ENCODE measurements around the gene BFSP1. TPM values are rescaled to one million over a fixed set of nuclear protein-coding genes. Genes with fewer than 3 reads are reported as not detected.

Gene BFSP1
- total RNA-seq, 2 donors from 2014 or later = 0.52 to 0.99 TPM

- Histone ChIP-seq H3K4me1 (no peaks in the 10 kb centered on the region), H3K27ac (no peak overlapping the region), H3K9me3 (no peaks in the 10 kb centered on the region), H3K27me3 (no peaks in the 10 kb centered on the region), H3K4me3 (no peak overlapping the region), H3K36me3 (replicated peaks in 1 of 2; ENCODE audit: insufficient read depth in 1 of 2, low read depth in 2 of 2) (no peaks in the 10 kb centered on the region)
- TF ChIP-seq CTCF (IDR thresholded peaks at IDR 0.05) (no peak), POLR2A (IDR thresholded peaks at IDR 0.05) (no peak)
- WGBS, 2 donors = 84 to 88% methylated on average over 6 of the region's 6 CpGs
- intact Hi-C loops (cut with DNase I) = no loop called here
- DNase-seq (no peak), ATAC-seq (no peak)
These were observed 73.5 kb downstream of the BFSP1 start for GRCh38 chr20:17457588-17458190.

GRCh38 chr20:17457079-17457478 lies 74.1 kb downstream of the BFSP1 start:
- no peak overlapping the region for H3K27ac ChIP-seq
- H3K9me3 ChIP-seq = no peaks in the 10 kb centered on the region
- intact Hi-C loops (cut with DNase I) = no loop called here
- H3K4me1 ChIP-seq = no peaks in the 10 kb centered on the region
- WGBS, 2 donors = 67 to 71% methylated on average over 1 of the region's 1 CpG
- no peaks in the 10 kb centered on the region for H3K27me3 ChIP-seq
- H3K36me3 ChIP-seq (replicated peaks in 1 of 2; ENCODE audit: insufficient read depth in 1 of 2, low read depth in 2 of 2) = no peaks in the 10 kb centered on the region
- no peak overlapping the region for H3K4me3 ChIP-seq
- no peak for DNase-seq
- ATAC-seq = no peak
- TF ChIP-seq POLR2A (IDR thresholded peaks at IDR 0.05) (no peak), CTCF (IDR thresholded peaks at IDR 0.05) (no peak)

GRCh38 chr20:17456279-17456678 lies 74.9 kb downstream of the BFSP1 start:
- Histone ChIP-seq H3K27ac (no peak overlapping the region), H3K27me3 (no peaks in the 10 kb centered on the region), H3K9me3 (no peaks in the 10 kb centered on the region), H3K4me3 (no peak overlapping the region), H3K4me1 (no peaks in the 10 kb centered on the region), H3K36me3 (replicated peaks in 1 of 2; ENCODE audit: insufficient read depth in 1 of 2, low read depth in 2 of 2) (no peaks in the 10 kb centered on the region)
- DNase-seq = no peak
- no peak for ATAC-seq
- intact Hi-C loops (cut with DNase I) = no loop called here
- 58 to 62% methylated on average over 8 of the region's 8 CpGs for WGBS, 2 donors
- TF ChIP-seq POLR2A (IDR thresholded peaks at IDR 0.05) (no peak), CTCF (IDR thresholded peaks at IDR 0.05) (no peak)

- WGBS, 2 donors = 81 to 84% methylated on average over 18 to 22 of the region's 22 CpGs
- H3K27ac ChIP-seq = no peak overlapping the region
- TF ChIP-seq CTCF (IDR thresholded peaks at IDR 0.05) = no peak
- TF ChIP-seq POLR2A (IDR thresholded peaks at IDR 0.05) = no peak
- no peak for ATAC-seq
- no peak for DNase-seq
- no peaks in the 10 kb centered on the region for H3K9me3 ChIP-seq
- H3K27me3 ChIP-seq = no peaks in the 10 kb centered on the region
- intact Hi-C loops (cut with DNase I) = no loop called here
- no peaks in the 10 kb centered on the region for H3K4me1 ChIP-seq
- no peak overlapping the region for H3K4me3 ChIP-seq
- H3K36me3 ChIP-seq (replicated peaks in 1 of 2; ENCODE audit: insufficient read depth in 1 of 2, low read depth in 2 of 2) = no peaks in the 10 kb centered on the region
These were observed 77.6 kb downstream of the BFSP1 start for GRCh38 chr20:17453592-17453991.

- intact Hi-C loops (cut with DNase I) = no loop called here
- H3K4me3 ChIP-seq = no peak overlapping the region
- DNase-seq = no peak
- no peaks in the 10 kb centered on the region for H3K27me3 ChIP-seq
- no peak overlapping the region for H3K27ac ChIP-seq
- no peak for ATAC-seq
- H3K9me3 ChIP-seq = no peaks in the 10 kb centered on the region
- TF ChIP-seq CTCF (IDR thresholded peaks at IDR 0.05) = no peak
- TF ChIP-seq POLR2A (IDR thresholded peaks at IDR 0.05) = no peak
- H3K36me3 ChIP-seq (replicated peaks in 1 of 2; ENCODE audit: insufficient read depth in 1 of 2, low read depth in 2 of 2) = no peaks in the 10 kb centered on the region
- 53 to 60% methylated on average over 3 of the region's 3 CpGs for WGBS, 2 donors
- no peaks in the 10 kb centered on the region for H3K4me1 ChIP-seq
These were observed 78.7 kb downstream of the BFSP1 start for GRCh38 chr20:17452441-17452840.
